ENCODE results near the gene MUC6.

Gene MUC6

GRCh38 chr11:1075341-1075911 lies 38.9 kb upstream of the MUC6 start:
- H3K4me3 ChIP-seq (IDR thresholded peaks at IDR 0.05; ENCODE audit: insufficient read depth, low read depth, low read length), result no peak overlapping the region

DNA sequence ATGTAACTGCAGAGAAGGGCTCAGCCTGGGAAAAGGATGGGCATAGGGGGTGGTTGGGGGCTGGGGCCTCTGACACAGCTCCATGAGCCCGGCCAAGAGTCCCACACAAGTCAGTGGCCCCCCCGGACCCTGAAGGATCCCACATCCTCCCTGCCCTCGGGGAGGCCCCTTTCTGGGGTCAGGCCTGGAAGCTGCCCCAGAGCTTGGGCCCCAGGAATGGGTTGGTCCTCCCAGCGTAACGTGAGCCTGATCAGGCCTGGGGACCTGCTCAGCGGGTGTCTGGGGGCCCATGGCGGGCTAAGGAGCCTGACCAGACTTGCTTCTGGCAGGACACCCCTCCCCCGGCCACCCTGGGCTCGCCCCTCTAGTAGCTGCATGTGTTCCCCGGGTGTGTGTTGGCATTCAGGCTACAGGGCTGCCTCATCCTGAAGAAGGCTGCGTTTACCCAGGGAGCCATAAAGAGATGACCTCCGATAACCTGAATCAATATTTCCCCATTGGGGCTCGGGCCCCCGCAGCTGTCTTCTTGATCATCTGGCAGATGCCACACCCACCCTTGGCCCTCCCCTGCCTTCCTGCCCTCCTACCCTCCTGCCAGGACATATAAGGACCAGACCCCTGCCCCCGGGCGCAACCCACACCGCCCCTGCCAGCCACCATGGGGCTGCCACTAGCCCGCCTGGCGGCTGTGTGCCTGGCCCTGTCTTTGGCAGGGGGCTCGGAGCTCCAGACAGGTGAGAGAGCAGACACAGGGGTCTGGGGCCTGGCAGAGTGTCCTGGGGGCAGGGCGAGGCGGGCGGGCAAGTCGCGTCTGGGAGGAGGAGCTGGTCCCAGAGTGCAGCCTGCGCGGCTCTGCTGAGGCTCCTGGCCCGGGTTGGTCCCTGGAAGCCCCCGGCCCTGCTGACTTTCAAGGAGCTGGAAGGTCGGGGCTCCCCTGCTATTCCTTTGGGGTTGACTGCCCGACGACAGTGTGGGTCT lies 38.0 kb upstream of the MUC6 start, which contains the start of gene MUC2:
Gene MUC2 (plus strand): TSS at position 631 of the 978 bp plus-strand sequence.
- no peak within 1 kb of the TSS for H3K9ac ChIP-seq
- no peaks in the 10 kb centered on the region for H3K79me2 ChIP-seq (ENCODE audit: insufficient read depth, low read depth)
- H4K20me1 ChIP-seq (ENCODE audit: insufficient read depth), result no peaks in the 10 kb centered on the region
- no peaks in the 10 kb centered on the region for H3K36me3 ChIP-seq (ENCODE audit: insufficient read depth)
- no peak within 1 kb of the TSS for H3K4me2 ChIP-seq
- H3K4me3 ChIP-seq (IDR thresholded peaks at IDR 0.05; ENCODE audit: insufficient read depth, low read depth, low read length), result no peak within 1 kb of the TSS
- no peak within 1 kb of the TSS for H3K27ac ChIP-seq
- TF ChIP-seq, protein P1, sequence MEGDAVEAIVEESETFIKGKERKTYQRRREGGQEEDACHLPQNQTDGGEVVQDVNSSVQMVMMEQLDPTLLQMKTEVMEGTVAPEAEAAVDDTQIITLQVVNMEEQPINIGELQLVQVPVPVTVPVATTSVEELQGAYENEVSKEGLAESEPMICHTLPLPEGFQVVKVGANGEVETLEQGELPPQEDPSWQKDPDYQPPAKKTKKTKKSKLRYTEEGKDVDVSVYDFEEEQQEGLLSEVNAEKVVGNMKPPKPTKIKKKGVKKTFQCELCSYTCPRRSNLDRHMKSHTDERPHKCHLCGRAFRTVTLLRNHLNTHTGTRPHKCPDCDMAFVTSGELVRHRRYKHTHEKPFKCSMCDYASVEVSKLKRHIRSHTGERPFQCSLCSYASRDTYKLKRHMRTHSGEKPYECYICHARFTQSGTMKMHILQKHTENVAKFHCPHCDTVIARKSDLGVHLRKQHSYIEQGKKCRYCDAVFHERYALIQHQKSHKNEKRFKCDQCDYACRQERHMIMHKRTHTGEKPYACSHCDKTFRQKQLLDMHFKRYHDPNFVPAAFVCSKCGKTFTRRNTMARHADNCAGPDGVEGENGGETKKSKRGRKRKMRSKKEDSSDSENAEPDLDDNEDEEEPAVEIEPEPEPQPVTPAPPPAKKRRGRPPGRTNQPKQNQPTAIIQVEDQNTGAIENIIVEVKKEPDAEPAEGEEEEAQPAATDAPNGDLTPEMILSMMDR (conservative IDR thresholded peaks at IDR 0.05; ENCODE audit: low read depth, low read length), result no peak
- H3K27me3 ChIP-seq (ENCODE audit: insufficient read depth, low read depth), result peaks cover 52% of the 10 kb centered on the region
- H2AFZ ChIP-seq (ENCODE audit: low read depth), result no peak within 1 kb of the TSS
- no peaks in the 10 kb centered on the region for H3K4me1 ChIP-seq (ENCODE audit: low read depth, poor library complexity, severe bottlenecking)

More at GRCh38 chr11:1075341-1075911, 38.9 kb upstream of the MUC6 start:
- Histone ChIP-seq H3K4me1 (ENCODE audit: low read depth, poor library complexity, severe bottlenecking) (no peaks in the 10 kb centered on the region), H3K9ac (no peak overlapping the region), H3K27me3 (ENCODE audit: insufficient read depth, low read depth) (peaks cover 52% of the 10 kb centered on the region), H3K79me2 (ENCODE audit: insufficient read depth, low read depth) (no peaks in the 10 kb centered on the region), H3K27ac (no peak overlapping the region), H3K4me2 (no peak overlapping the region), H3K36me3 (ENCODE audit: insufficient read depth) (no peaks in the 10 kb centered on the region), H4K20me1 (ENCODE audit: insufficient read depth) (no peaks in the 10 kb centered on the region), H2AFZ (ENCODE audit: low read depth) (no peak overlapping the region)
- TF ChIP-seq, protein P1 (conservative IDR thresholded peaks at IDR 0.05; ENCODE audit: low read depth, low read length), result no peak

DNA sequence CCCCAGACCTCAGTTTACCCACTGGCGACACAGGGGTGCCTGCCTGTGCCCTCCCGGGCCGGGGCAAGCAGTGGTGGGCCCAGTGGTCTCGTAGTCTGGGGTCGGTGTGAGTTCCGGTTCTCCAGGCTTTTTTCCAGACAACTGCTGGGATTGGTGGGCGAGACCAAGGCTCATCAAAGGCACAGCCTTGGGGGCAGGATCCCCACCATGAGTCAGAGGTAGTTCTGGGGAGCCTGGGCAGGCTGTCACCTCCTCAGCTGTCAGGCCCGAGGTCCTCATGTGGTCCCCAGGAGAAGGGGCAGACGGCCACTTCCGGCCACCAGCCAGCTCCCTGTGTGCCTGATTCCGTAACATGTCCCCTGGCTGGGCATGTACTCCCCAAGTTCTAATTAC lies 37.3 kb upstream of the MUC6 start:
- Histone ChIP-seq H3K79me2 (ENCODE audit: insufficient read depth, low read depth) (no peaks in the 10 kb centered on the region), H3K9ac (no peak overlapping the region), H3K4me1 (ENCODE audit: low read depth, poor library complexity, severe bottlenecking) (no peaks in the 10 kb centered on the region), H4K20me1 (ENCODE audit: insufficient read depth) (no peaks in the 10 kb centered on the region), H3K4me3 (IDR thresholded peaks at IDR 0.05; ENCODE audit: insufficient read depth, low read depth, low read length) (no peak overlapping the region), H3K36me3 (ENCODE audit: insufficient read depth) (no peaks in the 10 kb centered on the region), H3K27me3 (ENCODE audit: insufficient read depth, low read depth) (peaks cover 56% of the 10 kb centered on the region), H3K4me2 (no peak overlapping the region), H2AFZ (ENCODE audit: low read depth) (no peak overlapping the region), H3K27ac (no peak overlapping the region)
- TF ChIP-seq, protein P1 (conservative IDR thresholded peaks at IDR 0.05; ENCODE audit: low read depth, low read length), result no peak

DNA sequence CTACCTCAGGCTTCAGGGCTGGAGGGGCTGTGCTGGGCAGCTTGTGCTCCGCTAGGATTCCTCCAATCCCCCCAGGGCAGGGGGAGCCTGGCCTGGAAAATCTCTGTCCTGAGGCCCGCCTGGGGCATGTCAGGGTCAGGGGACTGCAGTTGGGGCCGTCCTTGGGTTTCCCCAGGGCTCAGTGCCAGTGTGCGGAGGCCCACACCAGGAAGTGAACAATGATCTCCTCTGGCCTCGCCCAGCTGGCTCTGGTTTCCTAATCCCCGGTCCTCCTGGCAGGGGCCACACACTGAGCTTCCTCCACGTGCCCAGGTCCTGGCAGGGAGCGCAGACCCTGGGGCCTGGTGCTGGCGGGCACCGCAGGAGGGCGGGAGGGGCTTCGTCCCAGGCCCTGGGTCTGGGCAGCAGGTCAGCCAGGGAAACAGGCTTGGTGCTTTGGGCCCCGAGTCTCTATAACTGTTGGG lies 36.8 kb upstream of the MUC6 start:
- H3K4me3 ChIP-seq (IDR thresholded peaks at IDR 0.05; ENCODE audit: insufficient read depth, low read depth, low read length), result no peak overlapping the region
- H4K20me1 ChIP-seq (ENCODE audit: insufficient read depth), result no peaks in the 10 kb centered on the region
- no peak overlapping the region for H3K4me2 ChIP-seq
- peaks cover 62% of the 10 kb centered on the region for H3K27me3 ChIP-seq (ENCODE audit: insufficient read depth, low read depth)
- no peak overlapping the region for H2AFZ ChIP-seq (ENCODE audit: low read depth)
- TF ChIP-seq, protein P1 (conservative IDR thresholded peaks at IDR 0.05; ENCODE audit: low read depth, low read length), result no peak
- no peak overlapping the region for H3K9ac ChIP-seq
- no peaks in the 10 kb centered on the region for H3K36me3 ChIP-seq (ENCODE audit: insufficient read depth)
- H3K4me1 ChIP-seq (ENCODE audit: low read depth, poor library complexity, severe bottlenecking), result no peaks in the 10 kb centered on the region
- no peak overlapping the region for H3K27ac ChIP-seq
- no peaks in the 10 kb centered on the region for H3K79me2 ChIP-seq (ENCODE audit: insufficient read depth, low read depth)
